NT2/D1 (cell line): ENCODE results near the gene A2ML1.

ENCODE experiments used
- SUZ12 ChIP-seq: IDR thresholded peaks from 2 replicates; pipeline ENCODE4 v1.6.1; 2011; ENCODE audit not compliant: insufficient read length, insufficient read depth; ENCODE audit errors: extremely low read depth
- YY1 ChIP-seq: IDR thresholded peaks from 2 replicates; pipeline ENCODE4 v1.6.1; 2011; ENCODE audit not compliant: insufficient read length, insufficient read depth
- ZNF274 ChIP-seq: IDR thresholded peaks from 2 replicates; pipeline ENCODE4 v1.6.1; 2011; ENCODE audit warnings: mild to moderate bottlenecking, low read depth, low read length

GRCh38 chr12:8909752-8910151 is 87.3 kb downstream of the A2ML1 start:
- no peak for TF ChIP-seq YY1
- no peak for TF ChIP-seq SUZ12
- no peak for TF ChIP-seq ZNF274
